ENCODE measurements around the gene FAM53B.

Gene FAM53B

DNA sequence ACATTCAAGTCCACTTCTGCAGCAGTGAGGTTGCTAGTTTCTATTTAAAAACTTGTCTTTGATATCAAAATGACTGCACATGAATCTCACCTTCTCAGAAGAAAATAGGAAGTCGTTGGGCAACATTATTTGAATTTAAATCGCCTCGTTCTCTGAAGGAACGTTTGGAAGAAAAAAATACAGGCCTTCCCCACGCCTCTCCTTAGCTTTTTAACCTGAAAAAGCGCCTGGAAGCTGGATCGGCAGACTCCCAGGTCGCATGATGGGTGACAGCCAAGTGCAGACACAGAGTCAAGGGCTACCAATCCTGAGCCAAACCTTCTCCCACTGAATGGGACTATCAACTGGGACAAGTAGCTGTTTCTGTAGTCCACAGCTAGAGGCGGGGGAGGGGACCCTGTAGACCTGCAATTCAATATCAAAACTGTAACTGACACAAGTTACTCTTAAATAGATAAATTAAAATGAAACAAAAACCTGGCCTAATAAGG lies 2.2 kb downstream of the FAM53B start:
- no peak for FAIRE-seq

DNA sequence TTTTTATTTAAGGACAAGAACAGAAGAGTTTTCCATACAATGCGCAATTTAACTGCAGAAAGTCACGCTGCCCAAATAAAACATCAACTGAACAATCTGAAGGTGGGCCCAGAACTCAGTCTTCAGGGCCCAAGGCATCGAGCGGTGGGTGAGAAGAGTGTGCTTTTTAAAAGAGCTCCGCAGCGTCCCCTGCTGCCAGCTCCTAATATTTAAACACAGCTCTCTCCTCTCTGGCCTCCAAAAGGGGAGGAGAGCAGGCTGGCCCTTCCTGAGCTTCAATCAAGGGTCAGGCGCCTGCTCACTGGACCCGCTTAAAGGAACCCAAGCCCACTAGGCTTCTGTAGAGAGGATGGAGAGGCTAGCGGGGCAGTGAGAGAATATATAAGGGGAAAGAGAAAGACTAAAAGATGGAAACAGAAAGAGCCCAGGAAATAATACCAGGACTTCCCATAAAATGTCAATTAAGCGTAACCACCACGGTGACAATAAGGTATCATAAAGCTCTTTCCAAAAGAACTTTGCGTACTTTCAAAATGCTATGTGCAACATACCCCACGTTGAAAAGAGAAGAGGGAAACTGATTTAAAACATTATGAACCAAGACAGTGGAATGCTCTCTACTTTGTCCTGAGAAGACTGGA lies 2.8 kb downstream of the FAM53B start:
- FAIRE-seq = peak; percentile 88

DNA sequence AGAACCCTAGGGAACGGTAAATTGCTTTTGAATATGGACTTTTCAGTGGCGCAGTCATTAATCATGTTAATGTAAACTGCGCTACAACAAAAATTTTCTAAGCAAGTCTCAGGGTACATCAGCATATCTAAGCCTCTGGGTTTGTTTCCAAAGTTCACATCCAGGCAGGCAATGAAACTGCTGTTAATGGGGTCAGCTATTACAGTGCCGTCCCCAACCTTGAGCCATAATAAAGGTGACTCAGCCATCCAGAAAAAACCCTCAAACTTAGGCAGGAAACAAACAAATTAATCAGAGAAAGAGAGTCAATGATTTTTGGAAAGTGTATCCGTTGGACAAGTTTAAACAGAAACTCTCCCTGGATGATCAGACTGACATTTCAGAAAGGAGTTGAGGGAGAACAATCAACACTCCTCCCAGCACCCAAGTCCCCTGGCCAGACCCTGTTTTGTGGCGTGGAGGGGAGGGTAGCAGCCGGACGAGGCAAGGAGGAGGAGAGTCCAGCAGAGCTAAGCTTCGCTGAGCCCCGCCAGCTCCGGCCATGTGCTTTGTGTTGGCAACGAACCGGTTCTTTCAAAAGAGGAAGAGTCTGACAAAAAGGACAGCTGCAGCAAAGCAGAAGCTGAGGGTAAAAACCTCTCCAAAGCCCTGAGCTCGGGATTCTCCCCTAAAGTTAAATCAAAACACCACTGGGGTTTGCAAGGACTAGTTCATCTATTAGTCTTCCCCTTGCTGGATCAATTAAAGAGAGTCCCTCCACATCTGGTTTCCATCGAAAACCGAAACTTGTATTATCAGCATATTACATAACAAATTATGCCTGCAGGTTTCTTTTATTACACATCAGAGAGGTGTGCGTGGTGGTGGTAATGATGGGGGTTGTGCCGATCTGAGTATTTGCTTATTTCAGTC lies 3.6 kb downstream of the FAM53B start:
- no peak for FAIRE-seq

DNA sequence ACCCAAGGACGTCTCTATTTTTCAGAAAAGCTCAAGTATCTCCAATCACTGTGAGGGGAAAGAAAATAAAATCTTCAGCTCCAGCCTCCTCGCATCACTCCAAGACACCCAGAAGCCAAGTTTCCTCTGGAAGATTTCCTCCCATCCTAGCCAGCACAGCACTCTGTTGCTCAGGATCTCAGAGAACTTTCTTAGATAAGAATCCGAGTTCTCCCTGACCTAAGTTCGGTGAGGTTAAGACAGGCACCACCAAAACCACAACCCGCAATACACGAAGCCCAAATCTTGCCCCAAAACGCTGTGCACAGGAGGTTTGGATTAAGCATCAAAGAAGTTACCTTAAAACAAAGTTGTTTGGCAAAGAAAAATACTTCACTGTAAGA lies 4.2 kb downstream of the FAM53B start:
- no peak for FAIRE-seq

DNA sequence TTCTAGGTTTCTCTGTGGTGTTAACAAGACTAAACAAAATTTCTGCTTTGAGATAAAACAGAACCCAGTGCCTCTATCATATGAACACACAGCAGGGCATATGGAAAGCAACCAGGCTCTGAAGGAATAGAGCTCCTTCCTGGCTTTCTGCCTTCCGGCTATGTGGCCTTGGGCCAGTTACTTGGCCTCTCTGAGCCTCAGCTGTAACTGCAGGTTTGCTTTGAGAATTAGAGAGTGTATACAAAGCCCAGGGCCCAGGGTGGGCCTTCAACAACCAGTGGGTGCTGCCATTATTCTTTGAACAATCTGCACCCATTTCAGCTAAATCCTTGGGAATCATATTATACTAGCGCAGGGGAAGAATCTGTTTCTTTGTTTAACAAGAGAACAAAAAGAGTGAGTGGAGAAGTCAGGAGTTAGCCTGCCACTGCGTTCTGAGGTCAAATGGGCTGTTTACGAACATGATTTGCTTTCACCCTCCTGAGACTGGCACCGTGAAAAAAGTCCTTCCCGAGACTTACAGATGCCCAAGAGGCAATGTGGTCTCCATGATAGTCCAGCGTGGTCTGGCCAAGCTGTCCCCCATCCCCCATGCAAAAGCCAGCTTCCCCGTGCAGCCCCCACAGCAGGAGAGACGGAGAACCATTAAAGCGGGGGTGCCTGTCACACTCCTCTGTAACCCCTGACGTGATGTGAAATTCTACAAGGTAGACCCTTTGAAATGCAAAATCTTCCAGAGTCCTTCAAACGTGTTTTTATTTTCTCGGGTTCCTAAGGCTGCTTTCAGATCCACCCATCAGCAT lies 4.9 kb downstream of the FAM53B start:
- no peak for FAIRE-seq

DNA sequence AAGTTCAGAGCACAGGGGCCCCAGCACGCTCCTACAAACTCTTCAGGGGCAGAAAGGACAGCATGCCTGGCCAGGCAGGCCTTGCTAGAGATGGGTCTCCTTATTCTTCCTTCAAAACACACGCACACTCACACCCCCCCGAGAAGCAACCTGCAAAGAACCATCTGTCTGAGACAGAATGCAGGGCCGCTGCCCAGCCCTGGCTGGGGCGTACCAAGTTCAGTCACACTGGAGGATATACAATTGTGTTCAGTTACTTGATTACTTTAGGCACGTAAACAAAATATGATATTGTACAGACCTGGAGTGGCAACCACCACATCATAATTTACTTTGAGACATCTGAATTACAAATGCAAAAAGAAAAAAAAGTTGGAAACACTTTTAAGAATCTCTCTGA lies 5.7 kb downstream of the FAM53B start:
- FAIRE-seq = no peak

DNA sequence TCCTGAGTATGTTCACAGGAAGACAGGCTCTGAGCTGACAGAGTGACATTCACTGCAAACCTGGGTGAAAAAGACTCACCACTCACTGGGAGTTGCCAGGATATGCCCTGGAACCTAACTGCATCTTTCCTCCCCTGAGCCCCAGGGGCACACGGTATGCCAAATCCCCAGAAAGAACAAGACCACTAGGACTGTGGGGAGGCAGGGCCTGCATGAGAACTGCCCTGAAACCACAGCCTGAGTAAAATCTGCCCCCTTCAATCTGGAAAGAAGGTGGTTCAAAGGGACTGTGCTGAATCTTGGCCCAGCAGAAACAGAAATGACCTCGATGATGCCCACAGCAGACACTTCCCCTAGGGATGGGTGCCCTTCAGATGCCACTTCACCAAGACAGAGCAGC lies 6.5 kb downstream of the FAM53B start:
- FAIRE-seq = no peak

DNA sequence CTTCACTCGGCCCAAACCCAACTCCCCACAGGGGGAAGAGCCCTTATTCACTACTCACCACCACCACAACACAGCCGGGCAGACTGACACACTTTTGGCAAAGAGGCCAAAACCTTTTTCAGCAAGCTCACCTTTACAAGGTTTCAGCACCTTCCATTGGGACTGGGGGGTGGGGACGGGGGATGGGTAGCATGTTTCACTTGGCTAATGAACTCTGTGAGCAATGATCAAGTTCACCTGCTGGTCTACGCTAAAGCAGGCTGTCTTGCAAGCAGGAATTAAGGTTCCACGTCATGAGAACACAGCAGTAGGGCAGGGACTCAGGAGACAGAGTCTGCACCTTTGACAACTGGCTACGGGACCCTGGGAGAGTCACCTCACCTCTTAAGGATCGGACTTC lies 7.0 kb downstream of the FAM53B start:
- FAIRE-seq = no peak

DNA sequence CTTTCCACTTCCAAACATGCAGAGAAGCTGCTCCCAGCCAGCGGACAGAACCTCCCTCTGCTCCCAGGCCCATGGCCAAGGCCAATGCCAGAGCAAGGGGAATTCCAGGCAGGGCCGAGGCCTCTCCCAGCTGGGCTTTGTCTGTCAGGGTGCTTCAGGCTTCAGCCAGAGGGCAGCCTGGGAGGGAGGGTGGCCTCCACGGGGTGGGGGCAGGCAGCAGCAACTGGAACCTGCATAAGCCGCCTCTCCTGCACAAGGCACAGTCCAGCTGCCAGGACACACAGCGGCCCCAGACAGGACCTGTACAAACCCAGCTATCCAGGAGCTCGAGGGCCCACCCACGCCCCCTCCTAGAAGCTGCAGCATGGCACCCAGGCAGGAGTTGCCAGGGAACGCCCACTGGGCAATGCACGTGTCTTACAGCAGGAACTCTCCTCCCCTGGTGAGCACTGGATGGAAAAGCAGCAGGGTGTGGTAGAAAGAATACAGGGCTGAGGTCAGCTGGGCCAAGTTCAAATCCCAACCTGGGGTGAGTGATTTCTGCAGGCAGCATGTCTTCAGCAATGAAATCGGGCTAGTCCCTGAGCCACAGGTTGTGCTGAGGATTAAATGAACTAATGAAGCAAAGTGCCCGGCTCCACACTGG lies 7.6 kb downstream of the FAM53B start:
- FAIRE-seq = no peak

DNA sequence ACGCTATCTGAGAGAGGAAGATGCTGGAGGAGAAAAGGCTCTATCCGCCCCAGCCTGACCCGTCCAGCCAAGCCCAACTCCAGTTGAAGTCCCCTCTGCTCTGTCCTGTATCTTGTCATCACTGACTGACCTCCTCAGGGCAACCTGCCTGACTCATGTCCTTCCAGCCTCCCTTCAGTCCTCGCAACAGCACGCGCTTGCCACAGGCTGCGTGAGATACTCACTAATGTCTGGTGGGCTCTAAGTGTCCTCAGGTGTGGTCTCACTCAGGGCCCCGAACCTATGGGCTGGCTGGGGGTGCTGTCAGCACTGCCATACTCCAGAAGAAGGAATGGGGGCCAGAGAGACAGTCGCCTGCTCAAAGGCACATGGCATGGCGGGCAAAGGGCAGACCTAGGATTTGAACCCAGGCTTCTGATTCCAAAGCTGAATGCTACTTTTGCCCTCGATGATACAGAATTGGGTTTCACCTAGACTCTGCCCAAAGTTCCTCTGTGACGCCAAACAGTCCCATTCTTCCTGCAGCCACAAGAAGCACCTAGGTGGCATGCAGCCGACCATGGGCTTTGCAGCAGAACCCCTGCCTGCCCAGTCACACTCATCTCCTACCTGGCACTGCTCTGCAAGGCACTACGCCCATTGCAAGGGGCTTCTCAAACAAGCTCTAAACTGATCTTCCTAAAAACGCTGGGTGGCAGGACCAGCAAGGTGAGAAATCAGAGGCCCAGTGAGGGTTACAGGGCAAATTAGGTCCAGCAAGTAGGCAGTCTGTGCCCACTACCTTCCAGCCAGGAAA lies 8.5 kb downstream of the FAM53B start:
- no peak for FAIRE-seq

DNA sequence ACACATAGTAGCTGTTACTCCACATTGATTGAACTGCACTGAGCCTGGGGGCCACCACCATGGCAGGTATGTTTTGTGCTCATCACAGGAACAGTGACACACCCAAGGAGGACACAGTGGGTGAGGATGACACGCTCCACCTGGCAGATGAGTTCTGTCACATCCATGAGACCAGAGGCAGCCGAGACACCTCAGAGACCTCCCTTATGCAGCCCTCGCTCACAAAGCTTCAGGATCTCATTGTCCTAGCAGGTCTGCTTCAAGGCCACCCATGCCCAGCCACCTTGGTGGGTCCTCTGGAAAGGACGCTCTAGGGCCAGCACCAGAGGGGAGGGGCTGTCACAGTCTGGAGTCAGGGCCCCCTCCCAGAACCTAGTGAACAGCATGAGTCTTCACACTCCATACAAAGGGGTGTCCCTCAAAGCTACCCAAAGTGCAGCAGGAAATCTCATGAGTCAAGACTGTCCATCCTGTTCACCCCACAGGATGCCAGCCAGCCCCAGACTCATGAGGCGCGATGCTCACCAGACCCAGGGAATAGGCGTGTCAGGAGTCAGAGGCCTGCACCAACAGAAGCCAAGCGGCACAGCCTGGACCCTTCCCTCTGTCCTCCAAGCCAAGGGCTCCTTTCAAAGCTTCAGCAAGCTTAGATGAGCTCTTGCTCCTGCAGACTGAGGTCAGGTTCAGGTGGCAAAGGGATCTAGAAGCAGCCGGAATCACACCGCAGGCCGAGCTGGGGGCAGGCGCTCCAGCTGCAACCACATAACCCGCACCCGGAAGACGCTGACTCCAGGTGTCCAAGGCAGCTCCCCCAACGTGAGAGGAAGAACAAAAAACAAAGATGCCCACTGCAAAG lies 9.6 kb downstream of the FAM53B start:
- no peak for FAIRE-seq

DNA sequence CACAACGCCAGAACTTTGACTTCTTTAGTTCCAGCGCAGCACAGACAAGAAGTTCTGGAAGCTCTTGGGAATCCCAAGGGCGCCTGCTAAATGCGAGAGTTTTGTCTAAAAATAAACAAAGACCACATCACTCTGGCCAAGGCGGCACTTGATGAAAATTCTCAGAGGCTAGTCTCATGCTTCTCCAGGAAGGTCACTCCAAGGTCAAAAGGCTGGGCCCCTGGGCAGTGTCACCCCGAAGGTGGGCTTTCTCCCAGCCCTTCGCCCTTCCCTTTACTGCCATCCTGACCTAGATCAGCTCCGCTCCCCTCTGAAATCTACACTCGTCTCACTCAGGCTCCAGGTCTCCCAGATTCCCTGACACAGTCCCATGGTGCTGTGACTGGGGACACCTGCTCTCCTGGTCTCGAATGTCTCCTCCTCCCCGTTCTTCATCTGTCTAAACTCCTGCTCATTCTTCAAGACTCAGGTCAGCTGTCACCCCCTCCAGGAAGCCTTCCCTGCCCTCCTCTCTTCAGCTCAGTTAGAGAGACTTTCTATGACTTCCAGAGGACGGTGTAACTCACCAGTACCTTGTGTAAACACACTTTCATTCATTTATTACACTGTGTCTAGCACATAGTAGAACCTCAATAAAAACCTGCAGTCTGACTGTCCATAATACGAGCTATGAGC lies 10.5 kb downstream of the FAM53B start:
- FAIRE-seq = no peak

DNA sequence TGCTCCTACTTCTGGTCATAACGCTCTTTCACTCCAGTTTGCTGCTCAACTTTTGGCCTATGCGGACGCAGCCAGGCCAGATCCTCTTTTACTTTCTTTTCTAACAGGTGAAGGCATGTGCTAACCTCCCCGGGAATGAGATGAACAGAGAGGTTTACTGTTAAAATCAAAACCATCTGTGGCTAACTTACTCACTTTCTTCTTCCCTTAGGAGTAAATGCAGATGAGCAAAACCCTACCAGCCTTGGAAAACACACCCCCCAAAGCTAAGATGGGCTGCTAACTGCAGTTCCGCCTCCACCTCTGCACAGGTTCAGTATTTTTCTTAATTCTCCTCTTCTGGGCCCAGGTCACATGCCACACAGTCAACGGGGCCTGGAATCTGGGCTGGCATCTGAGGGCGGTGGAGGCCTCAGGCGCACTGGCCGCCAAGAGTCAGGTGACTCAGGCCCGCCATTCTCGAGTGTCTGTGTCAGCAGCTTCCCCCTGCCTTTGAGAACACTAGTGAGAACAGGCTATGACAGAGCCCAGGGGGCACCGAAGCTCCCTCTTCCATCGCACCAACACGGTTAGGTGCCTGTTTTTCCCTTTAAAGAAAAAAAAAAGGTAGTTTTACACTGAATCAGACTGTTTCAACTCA lies 11.1 kb downstream of the FAM53B start:
- FAIRE-seq = no peak

DNA sequence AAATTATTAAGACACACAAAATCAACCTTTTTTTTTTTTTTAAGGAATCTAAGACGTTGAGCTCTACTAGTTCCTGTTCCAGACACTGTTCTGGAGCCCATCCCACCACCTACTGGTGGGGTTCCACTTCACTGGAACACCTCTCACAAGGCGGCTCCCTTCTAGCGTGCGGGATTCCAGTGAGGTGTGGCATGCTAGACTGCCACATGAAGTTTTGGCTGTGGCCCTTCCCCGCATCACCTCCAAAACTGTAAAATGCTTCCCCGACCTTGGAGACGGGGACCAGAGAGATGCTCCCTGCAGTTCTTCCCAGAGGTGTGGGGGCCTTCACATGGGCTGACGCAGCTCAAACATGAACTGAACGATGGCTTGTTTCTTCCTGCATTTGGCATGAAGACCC lies 12.6 kb downstream of the FAM53B start:
- FAIRE-seq = no peak

DNA sequence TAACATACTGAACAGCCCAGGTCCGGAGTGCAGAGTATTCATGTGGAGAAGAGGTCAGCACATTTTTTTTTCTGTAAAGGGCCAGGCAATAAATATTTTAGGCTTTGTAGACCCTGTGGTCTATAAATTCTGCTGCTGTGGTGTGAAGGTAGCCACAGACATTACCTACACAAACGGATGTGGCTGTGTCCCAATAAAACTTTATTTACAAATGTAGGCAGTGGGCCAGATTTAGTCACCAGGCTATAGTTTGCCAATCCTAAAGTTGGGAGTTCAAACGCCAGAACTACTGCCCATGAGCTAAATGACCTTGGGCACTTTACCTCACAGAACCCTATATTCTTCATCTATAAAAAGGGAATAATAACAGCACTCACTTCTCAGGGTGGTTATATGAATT lies 13.4 kb downstream of the FAM53B start:
- FAIRE-seq = no peak

DNA sequence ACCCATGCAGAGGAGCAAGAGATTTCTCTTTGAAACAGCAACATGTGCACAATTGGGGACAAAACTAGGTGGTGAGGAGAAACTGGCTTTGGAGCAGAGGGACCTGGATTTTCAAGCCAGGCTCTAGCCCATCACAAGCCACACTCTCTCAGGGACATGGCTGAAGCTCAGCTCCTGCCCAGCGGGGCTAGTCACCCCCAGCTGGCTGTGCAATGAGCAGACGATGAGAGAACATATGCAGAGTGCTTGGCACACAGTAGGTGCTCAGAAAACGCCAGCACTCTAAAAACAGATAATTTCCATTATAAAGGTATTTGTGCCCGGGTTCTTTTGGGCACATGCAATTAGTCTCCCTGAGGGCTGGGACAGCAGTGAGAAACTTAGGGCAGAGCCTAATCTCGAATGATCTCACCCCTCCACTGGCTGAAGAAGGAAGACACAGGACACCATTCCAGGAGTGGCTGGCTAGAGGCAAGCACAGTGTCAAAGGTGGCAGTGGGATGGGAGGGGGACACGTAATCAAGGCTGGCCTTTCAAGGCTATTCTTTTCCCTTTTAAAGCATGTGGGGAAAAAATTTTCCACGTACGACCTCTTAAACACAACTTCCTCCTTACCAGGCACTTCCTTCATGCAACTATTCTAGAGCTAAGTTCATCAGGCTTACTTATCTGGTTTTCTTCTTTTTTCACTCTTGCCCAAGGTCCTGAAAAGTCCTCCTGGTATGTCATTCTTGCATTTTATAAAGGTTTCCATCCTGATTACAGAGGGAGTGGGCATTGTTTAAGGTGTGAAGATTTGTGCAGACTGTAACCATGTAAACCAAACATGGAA lies 15.1 kb downstream of the FAM53B start:
- no peak for FAIRE-seq

DNA sequence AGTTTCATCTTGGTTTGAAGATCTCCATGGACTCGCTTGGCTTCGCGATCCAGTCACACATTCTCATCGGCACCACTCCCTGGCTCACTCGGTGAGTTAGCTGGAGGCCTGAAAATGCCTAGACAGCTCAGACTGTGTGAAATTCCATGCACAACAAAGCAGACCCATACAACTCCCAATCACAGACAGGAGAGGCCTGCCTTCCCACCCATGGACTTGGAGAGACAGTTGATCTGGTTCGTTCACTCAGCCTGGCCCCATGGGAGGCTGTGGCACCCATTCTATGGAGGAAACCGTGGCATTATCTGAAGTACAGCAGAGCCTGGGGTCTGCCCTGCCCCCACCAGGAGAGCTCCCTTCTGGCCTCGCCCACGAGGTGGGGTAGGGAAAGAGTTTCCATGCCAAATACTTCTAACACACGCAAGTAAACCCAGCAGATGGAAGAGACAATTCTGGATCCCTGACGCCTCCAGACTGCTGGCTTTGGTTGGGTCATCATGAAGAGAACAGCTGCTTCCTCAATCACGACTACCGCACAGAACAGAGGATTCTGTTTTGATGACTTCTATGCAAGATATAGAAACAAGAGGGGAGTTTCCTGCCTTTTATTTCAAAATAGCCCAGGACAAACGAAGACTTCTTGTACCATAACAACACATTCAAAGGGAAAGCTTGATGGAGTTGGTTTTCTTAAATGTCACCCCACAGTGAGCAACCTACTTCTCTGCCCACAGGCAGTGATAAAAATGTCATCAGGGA lies 15.9 kb downstream of the FAM53B start:
- FAIRE-seq = no peak

DNA sequence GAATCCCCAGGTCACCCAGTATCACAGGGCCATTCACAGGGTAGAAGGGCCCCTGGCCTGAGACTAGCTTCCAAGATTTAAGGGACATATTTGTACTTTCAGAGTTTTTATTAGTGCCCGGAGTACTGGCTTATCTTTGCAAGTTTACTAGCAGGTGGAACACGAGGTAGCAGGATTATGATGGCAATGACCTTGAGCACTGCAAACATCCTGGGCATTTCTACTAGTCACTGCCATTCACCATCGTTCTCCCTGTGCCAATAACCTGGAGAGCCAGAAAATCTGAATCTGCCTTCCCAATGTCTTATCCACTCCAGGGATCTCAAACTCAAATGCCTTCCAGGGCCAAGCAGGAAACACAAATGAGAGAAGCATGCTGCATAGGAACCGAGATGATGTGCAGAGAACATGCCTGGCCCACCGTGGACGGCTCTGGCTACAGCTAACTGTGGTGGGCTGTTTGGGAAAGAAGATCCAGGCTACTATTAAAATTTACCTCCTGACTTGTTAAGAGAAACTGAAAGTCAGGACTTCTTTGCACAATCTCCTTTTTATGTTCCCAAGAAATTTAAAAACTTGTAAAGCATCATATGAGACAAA lies 16.7 kb downstream of the FAM53B start:
- no peak for FAIRE-seq

Data from G401.6 (cell line).